ENCODE data around the gene SMIM13.

- TF ChIP-seq CTCF (conservative IDR thresholded peaks at IDR 0.05; ENCODE audit: low read length) (peak; percentile 98), EZH2phosphoT487 (IDR thresholded peaks at IDR 0.05; ENCODE audit: borderline replicate concordance, low read depth, low read length) (no peak)
Observed at GRCh38 chr6:11144393-11144851, 50.8 kb downstream of the SMIM13 start.

All from OCI-LY7 (cell line).